PC-9 (cell line): ENCODE data around the gene NAA15. TPM values are rescaled to one million over a fixed set of nuclear protein-coding genes. Genes with fewer than 3 reads are reported as not detected.
A peak's percentile ranks its signal among the peaks of the same experiment; 100 is the strongest.

Source experiments
- BruUV-seq: library from RNA; stranded (reverse); fragments of 400-500 nt; replicated peaks from 2 replicates; lab custom pipeline; 2021; lab: Mats Ljungman, UMichigan
- CTCF ChIA-PET: fragments of 300-600 bp; sonication (Branson Sonifier 250); formaldehyde crosslinking; loops from one replicate; lab custom pipeline; 2022; ENCODE audit warnings: antibody characterized with exemption; lab: Charles Lee
- POLR2A ChIA-PET: fragments of 300-600 bp; sonication (Branson Sonifier 250); formaldehyde crosslinking; loops from one replicate; lab custom pipeline; 2022; ENCODE audit warnings: antibody characterized with exemption; ENCODE audit not compliant: unreplicated experiment; lab: Charles Lee
- DNase-seq, 2 experiments: peaks; one replicate each; pipeline versions ENCODE4 v3.0.0 to v3.0.0-alpha.2; 2015 to 2022; ENCODE audit warnings: mixed read lengths in 1 of 2
- H2AFZ ChIP-seq: fragments of 200-600 bp; sonication (generic); 2 replicates; pipeline ENCODE4 v1.8.1; 2017; ENCODE audit warnings: antibody characterized with exemption
- H3F3A ChIP-seq: fragments of 200-600 bp; sonication (generic); 2 replicates; pipeline ENCODE4 v1.8.1; 2017; ENCODE audit warnings: antibody characterized with exemption, mild to moderate bottlenecking, low read depth; ENCODE audit not compliant: insufficient read depth
- H3K27ac ChIP-seq: fragments of 200-600 bp; sonication (generic); 2 replicates; pipeline ENCODE4 v1.6.1; 2016; ENCODE audit warnings: mixed run types
- H3K27me3 ChIP-seq: fragments of 200-600 bp; sonication (generic); 2 replicates; pipeline ENCODE4 v1.6.1; 2016; ENCODE audit warnings: low read depth, mixed run types; ENCODE audit not compliant: insufficient read depth
- H3K36me3 ChIP-seq: fragments of 200-600 bp; sonication (generic); 2 replicates; pipeline ENCODE4 v1.6.1; 2016; ENCODE audit warnings: low read depth, mixed run types
- H3K4me1 ChIP-seq: fragments of 200-600 bp; sonication (generic); replicated peaks from 2 replicates; pipeline ENCODE4 v1.6.1; 2016; ENCODE audit warnings: mixed run types; ENCODE audit not compliant: insufficient read depth
- H3K4me2 ChIP-seq: fragments of 200-600 bp; sonication (generic); 2 replicates; pipeline ENCODE4 v1.6.1; 2017; ENCODE audit warnings: mixed run types
- H3K4me3 ChIP-seq: fragments of 200-600 bp; sonication (generic); 2 replicates; pipeline ENCODE4 v1.6.1; 2016; ENCODE audit warnings: mixed run types
- H3K79me2 ChIP-seq: fragments of 200-600 bp; sonication (generic); 2 replicates; pipeline ENCODE4 v1.6.1; 2017; ENCODE audit warnings: low read depth, mixed run types
- H3K9me2 ChIP-seq: fragments of 200-600 bp; sonication (generic); 2 replicates; pipeline ENCODE4 v1.8.1; 2017; ENCODE audit warnings: mild to moderate bottlenecking; ENCODE audit not compliant: insufficient read depth
- H3K9me3 ChIP-seq: fragments of 200-600 bp; sonication (generic); 2 replicates; pipeline ENCODE4 v1.8.1; 2016; ENCODE audit warnings: low read depth; ENCODE audit not compliant: insufficient read depth
- H4K20me1 ChIP-seq: fragments of 200-600 bp; sonication (generic); 2 replicates; pipeline ENCODE4 v1.8.1; 2017; ENCODE audit not compliant: insufficient read depth
- EZH2 ChIP-seq: fragments of 200-600 bp; sonication (generic); IDR thresholded peaks from 2 replicates; pipeline ENCODE4 v1.8.0; 2017; ENCODE audit warnings: antibody characterized with exemption, low read depth
- intact Hi-C: fragments of 100-400 bp; cut with micrococcal nuclease; formaldehyde crosslinking; loops from one replicate; pipeline ENCODE4 v1.10.0; 2022; ENCODE audit not compliant: unreplicated experiment
- total RNA-seq: library from RNA; stranded (reverse); gene quantifications from 2 replicates; pipeline ENCODE4 v1.2.3, GENCODE V29; 2021
- TF ChIP-seq, protein P1 (sequence below): fragments of 200-600 bp; sonication (generic); conservative IDR thresholded peaks from 2 replicates; pipeline ENCODE4 v1.6.1; 2017; ENCODE audit warnings: mixed run types, antibody characterized with exemption, mild to moderate bottlenecking, moderate library complexity

The NAA15 gene
- total RNA-seq, 1 experiment from 2014 or later: 43.8 TPM

DNA sequence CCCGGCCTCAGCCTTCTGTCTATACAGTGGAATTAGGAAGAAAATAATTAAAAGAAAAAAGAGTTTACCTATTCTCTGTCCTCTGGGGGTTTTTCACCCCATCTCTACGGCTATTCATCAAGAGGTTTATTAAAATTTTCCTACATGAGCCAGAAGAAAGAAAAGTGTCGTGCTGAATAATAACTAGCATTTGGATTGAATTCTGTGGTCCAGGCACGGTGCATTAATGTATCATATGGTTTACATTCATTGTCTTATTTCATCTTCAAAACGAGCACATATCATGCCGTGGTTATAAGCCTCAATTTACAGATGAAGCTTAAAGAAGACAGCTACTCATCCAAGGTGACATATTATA, 5.4 kb upstream of the NAA15 start:
- peak overlapping the region; percentile 83 for H2AFZ ChIP-seq
- ChIA-PET POLR2A (interaction anchor here (0.6 kb wide), 2 partner anchors 23 to 1184 kb away, joined by 3 read pairs; no protein-coding TSS in a partner anchor), CTCF (interaction anchor here (0.6 to 1.4 kb wide), 7 partner anchors 14 to 265 kb away, joined by 3 to 8 read pairs (median 4); partner anchors contain the start of gene ELF2)
- H4K20me1 ChIP-seq: no peaks in the 10 kb centered on the region
- H3F3A ChIP-seq: peaks cover 16% of the 10 kb centered on the region
- TF ChIP-seq, protein P1, sequence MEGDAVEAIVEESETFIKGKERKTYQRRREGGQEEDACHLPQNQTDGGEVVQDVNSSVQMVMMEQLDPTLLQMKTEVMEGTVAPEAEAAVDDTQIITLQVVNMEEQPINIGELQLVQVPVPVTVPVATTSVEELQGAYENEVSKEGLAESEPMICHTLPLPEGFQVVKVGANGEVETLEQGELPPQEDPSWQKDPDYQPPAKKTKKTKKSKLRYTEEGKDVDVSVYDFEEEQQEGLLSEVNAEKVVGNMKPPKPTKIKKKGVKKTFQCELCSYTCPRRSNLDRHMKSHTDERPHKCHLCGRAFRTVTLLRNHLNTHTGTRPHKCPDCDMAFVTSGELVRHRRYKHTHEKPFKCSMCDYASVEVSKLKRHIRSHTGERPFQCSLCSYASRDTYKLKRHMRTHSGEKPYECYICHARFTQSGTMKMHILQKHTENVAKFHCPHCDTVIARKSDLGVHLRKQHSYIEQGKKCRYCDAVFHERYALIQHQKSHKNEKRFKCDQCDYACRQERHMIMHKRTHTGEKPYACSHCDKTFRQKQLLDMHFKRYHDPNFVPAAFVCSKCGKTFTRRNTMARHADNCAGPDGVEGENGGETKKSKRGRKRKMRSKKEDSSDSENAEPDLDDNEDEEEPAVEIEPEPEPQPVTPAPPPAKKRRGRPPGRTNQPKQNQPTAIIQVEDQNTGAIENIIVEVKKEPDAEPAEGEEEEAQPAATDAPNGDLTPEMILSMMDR: peak; percentile 21; the same call in 1 of the 2 replicates
- TF ChIP-seq EZH2: no peak
- peaks cover 22% of the 10 kb centered on the region for H3K79me2 ChIP-seq
- peaks cover 3% of the 10 kb centered on the region; the same call in 1 of the 2 replicates for H3K36me3 ChIP-seq
- no peaks in the 10 kb centered on the region for H3K9me2 ChIP-seq
- H3K4me3 ChIP-seq: peak overlapping the region; percentile 78; the same call in 1 of the 2 replicates
- no peak for DNase-seq
- BruUV-seq: no TSS peak
- H3K4me2 ChIP-seq: peak overlapping the region; percentile 79
- H3K4me1 ChIP-seq: peaks cover 21% of the 10 kb centered on the region
- H3K27ac ChIP-seq: no peak overlapping the region
- intact Hi-C loops: loop anchor here (1.0 to 2.0 kb wide), 4 partner anchors 67 to 265 kb away; no protein-coding TSS in a partner anchor
- H3K9me3 ChIP-seq: no peaks in the 10 kb centered on the region
- no peaks in the 10 kb centered on the region for H3K27me3 ChIP-seq

DNA sequence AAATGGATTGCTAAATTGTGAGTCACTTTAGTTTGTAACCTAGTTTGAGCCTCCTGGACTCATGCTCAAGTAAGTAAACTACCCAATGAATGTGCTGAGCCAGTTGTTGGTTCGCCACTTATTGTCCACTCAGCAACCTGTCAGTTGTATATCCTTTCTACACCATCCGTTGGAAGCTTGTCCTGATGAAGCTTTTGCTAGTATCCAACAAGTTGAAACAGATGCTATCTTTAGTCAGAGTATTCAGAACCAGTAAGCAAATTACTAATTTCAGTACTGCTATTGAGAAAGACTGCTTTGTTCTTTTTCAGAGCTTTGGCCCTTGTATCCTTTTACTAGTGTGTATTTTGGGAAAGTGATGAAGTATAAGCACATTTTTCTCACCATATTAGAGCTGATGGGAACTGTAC, 4.3 kb upstream of the NAA15 start:
- ChIA-PET POLR2A (no interaction called here), CTCF (no interaction called here)
- Histone ChIP-seq H3K4me2 (no peak overlapping the region), H3K27ac (no peak overlapping the region), H3K27me3 (no peaks in the 10 kb centered on the region), H2AFZ (no peak overlapping the region), H3K4me1 (peaks cover 21% of the 10 kb centered on the region), H3K79me2 (peaks cover 29% of the 10 kb centered on the region), H3K9me2 (no peaks in the 10 kb centered on the region), H3K4me3 (no peak overlapping the region), H3K36me3 (peaks cover 3% of the 10 kb centered on the region; the same call in 1 of the 2 replicates), H4K20me1 (no peaks in the 10 kb centered on the region), H3F3A (peaks cover 24% of the 10 kb centered on the region), H3K9me3 (no peaks in the 10 kb centered on the region)
- intact Hi-C loops: loop anchor here (2.0 kb wide), 1 partner anchor 68 kb away; no protein-coding TSS in a partner anchor
- DNase-seq: no peak
- TF ChIP-seq, protein P1: no peak
- no peak for TF ChIP-seq EZH2
- BruUV-seq: no TSS peak

DNA sequence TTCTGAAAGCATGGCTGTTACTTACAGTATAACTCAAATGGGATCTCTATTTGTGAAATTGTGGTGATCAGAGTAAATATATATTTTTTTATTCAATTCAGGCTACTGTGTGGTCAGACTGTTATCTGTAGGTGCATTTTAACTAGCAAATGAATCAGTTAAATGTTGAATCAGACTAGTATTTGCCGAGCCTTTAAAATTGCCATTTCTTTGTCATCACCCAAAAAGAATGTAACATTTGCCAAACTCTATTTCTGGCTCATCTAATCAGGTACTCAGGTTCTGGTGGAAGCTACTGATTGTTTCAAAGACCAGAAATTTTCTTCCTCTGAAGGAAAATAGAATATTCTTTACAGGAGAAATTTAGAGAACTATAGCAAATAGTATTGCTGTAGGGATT, 1.8 kb upstream of the NAA15 start:
- Histone ChIP-seq H3K27ac (peak overlapping the region; percentile 83), H4K20me1 (peaks cover 20% of the 10 kb centered on the region), H3K36me3 (no peaks in the 10 kb centered on the region), H3K4me3 (peak overlapping the region; percentile 74), H3K27me3 (no peaks in the 10 kb centered on the region), H3K9me3 (no peaks in the 10 kb centered on the region), H3K79me2 (peaks cover 54% of the 10 kb centered on the region), H2AFZ (no peak overlapping the region), H3K4me1 (peaks cover 32% of the 10 kb centered on the region), H3F3A (peaks cover 37% of the 10 kb centered on the region), H3K9me2 (no peaks in the 10 kb centered on the region), H3K4me2 (peak overlapping the region; percentile 80)
- no TSS peak for BruUV-seq
- intact Hi-C loops: no loop called here
- TF ChIP-seq, protein P1: no peak
- TF ChIP-seq EZH2: no peak
- CTCF ChIA-PET: no interaction called here
- DNase-seq: peak in 1 of 2 experiments; percentile 35
- POLR2A ChIA-PET: interaction anchor here (0.6 kb wide), 1 partner anchor 18 kb away, joined by 4 read pairs; no protein-coding TSS in a partner anchor
